Colon (tissue), 2 donors: ENCODE measurements around the gene EVX1.

Experiments
- FAIRE-seq: peaks from 2 replicates; lab custom pipeline; 2012; peaks lifted over from hg19 to GRCh38; lab: Jason Lieb, UNC
- donor health status: control.
- donor health status: control.

Gene EVX1

DNA sequence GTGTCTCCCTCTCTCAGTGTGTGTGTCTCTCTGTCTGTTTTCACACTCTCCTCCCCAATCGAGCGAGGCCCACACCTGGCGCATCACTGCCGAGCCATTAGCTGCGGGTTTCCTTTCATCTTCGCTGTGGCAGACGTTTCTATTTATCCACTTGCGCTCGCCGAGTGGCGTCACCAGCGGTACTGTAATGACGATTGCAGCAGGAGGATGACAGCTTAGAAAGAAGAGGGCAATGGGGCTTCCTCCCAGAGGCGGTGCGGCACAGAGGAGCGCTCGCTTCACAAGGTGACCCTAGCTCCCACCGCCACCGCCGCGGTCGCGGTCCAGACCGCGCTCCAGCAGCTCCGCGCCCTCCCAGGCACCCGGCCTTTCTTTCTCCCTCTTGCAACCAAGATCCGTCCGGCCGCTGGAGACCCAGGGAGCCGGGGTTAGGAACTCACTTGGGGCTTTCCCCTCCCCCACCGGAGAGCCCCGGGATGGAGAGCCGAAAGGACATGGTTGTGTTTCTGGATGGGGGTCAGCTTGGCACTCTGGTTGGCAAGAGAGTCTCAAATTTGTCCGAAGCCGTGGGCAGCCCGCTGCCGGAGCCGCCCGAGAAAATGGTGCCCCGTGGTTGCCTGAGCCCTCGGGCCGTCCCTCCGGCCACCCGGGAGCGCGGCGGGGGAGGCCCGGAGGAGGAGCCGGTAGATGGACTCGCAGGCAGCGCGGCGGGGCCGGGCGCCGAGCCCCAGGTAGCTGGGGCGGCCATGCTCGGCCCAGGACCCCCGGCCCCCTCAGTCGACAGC is at the start of gene EVX1:
TSS of gene EVX1 (plus strand) at position 248 of the 785 bp plus-strand sequence. CDS start at position 477, 229 bp downstream.
- no peak for FAIRE-seq

DNA sequence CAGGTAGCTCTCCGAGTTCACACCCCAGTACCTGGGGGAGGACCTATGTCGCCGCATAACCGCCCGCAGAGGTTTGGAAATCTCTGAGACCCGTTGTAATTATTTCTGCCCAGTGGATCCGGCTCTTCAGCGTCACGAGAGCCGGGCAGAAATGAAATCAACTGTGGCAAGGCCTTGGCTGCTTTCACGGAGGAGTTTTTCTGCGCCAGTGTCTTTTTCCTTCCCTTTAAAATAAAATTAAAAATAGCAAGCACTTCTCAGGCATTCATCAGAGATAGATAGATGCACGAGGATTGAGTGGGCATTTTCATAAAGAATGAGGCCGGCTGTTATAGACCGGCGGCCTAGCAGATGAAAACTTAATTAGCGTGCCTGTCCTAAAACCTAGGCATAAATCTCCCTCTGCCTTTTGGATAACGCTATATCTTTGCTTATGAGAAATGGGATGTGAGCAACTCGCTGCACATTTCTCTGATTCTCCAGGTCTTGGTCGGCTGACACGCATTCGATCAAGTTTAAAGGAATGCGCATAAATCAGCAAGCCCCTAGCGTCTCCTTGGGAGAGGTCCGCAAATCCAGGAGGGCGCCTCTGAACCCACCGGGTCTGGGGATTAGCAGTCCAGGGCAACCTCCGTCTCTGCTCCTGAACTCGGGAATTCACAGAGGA is 49.1 kb upstream of the EVX1 start:
- FAIRE-seq = no peak

DNA sequence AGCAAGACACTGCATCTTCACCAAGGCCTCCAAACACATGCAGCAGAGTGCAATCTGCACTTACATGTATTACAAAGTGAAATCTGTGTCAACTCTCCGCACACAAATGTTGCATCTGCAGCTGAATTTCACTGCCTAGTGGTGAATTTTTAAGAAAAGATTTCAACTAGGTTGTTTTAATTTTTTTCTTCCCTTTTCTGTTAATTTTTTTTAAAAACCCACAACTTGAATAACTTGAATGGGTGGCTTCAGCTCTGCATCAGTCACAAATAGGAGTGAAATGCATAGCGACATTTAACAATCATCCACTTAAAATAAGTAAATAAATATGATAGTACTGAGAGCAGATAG is 48.6 kb upstream of the EVX1 start:
- no peak for FAIRE-seq

DNA sequence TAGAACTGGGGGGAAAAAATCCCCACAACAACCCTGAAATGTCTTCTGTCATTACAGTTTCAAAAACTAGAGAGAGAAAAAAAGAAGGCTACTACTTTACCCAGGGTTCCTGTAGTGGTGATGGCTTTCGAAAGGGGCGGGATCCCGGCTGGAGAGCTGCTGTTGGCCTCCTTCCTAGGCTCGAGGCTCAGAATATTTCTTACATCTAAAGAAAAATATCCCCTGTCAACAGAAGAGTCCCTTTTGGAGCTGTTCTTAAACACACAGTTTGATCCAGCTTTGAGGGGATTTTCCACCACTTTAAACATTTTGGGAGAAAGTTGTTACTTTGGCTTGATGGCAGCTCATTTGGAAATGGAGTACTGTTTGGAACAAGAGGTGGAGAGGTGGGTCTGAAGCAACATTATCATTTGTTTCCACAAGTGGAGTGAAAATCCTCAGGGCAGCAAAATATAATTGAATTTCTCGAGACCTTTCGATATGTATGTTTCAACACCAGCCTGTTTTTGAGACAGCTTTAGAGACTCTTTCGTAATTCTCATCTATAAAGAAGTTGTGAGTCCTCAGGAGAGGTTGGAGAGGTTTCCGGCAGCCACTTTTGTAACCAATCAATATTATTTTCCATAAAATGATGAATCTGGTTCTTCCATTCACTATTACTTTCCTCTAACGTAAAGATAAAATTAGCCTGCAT is 47.8 kb upstream of the EVX1 start:
- FAIRE-seq = no peak

DNA sequence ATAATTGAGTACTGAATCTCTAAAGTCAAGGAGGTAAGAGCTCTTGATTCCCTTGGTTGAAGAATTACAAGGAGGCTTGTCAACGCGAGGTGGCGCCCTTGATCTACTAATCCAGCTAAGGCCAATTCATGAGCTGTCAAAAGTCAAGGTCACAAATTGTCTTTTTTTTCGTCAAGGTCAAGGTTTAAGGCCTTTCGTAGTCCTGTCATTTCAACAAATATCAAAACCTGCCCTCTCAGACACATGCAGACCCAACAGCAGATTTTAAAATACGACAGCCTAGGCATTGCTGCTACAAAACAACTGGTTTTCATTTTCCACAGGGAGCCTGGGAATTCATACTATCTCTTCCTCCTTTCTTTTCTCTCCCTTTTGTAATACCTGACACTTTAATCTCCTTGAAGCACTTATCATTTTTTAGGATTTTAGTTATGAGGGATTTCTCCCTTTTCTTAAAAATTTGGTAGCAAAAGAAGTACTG is 46.3 kb upstream of the EVX1 start:
- peak; percentile 58 for FAIRE-seq

DNA sequence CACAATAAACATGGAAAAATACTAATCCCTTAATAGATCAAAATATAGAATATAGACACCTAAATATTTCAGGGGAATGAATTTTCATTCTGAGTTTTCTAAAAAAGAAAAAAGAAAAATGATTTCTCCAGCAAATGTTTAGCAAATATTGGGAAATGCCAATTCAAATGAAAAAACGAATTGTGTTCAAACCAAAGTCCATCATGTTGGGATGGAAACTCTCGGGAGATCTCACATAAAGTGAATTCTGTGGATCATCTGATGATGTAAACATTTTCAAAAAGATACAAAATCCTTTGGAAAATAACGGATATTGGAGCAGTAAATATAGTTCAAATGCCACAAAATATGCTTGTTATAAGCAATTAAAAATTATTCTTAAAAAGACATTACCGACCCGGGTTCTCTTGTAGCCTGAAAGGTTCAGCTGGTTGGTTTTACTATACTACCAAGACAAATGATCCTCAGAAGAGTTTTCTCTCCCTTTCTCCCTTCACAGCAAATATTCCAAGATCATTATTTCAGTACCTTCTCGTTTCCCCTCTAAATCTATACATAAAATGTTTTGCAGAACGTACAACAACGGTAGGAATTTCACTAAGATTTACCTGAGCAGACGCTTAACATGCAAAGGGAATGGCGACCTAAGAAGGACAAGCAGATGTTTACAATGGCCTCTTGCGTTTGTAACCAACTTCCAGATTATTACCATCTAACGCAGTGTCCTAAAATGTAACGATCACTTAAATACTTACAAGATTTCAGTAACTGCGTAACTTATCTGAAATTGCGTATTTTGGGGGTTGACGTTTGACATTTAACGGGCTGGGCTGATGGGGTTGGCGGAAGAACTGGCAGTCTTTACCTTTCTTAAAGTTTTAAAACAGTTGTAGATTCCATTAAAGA is 45.2 kb upstream of the EVX1 start:
- no peak for FAIRE-seq

DNA sequence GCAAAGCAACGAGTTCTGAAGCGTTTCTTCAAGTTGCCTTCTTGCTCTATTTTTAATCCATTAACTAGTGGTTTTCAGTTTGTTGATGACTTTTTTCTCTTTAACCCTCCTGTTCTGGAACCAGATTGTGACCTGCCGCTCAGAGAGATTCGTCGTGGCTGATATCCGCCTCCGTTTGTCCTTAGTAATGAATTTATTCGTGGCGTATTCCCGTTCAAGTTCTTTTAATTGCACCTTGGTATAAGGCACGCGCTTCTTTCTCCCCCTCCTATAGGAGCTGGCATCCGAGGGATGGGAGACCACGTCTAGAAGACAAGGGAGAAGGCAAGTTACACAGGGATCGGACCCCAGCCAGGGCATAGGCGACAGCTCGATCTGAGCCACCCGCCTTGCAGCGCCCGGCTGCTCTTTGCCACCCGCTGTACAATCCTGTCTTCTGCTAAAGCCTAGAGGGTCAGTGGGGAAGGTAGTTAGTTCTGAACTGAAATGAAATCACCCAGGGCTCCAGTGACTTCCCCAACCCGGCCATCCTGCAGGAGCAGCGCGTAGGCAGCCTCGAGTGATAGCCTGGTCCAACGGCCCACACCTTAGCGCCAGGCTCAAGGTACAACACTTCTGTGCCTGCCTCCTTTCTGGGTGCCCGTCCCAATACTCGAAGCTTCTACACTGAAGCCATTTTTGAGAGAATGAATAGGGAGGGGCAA is 44.3 kb upstream of the EVX1 start:
- no peak for FAIRE-seq

DNA sequence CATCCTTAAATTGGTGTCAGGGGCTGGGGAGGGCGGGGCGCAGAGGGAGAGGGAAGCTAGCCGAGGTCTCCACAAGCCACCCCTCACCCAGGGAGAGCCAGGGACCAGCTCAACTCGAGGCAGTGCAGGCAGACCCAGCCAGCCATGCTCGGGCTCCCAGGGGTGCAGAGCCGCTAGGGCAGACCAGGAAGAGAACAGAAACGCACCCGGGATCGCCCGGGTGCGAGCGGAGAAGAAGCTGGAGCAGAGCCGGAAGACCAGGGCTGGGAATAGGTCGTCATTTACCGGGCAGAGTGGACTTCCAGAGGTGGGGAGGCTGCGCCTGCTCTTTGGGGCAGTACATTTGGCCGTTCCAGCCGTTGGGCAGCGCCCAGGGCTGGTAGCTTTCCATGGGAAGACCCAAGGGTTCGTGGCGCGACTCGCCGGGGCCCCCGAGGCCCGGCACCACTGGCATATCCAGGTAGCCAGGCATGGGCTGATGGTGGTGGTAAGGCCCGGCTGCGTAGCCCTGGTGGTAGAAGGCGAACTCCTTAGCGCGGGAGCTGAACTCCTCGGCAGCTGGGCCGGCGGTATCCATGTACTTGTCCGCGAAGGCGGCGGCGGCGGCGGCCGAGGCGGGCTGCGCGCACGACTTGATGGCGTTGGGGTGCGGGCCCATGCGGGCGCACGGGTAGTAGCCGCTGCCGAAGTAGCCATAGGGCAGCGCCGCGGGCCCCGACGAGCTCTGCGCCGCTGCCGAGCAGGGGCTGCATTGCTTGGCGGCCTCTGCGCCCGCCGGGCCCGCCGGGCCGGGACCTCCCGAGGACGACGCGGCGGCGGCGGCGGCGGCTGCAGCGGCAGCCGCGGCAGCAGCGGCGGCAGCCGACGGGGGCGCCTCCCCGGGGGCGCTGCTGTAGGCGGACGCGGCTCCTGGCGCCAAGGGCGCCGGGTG is 43.5 kb upstream of the EVX1 start:
- no peak for FAIRE-seq

DNA sequence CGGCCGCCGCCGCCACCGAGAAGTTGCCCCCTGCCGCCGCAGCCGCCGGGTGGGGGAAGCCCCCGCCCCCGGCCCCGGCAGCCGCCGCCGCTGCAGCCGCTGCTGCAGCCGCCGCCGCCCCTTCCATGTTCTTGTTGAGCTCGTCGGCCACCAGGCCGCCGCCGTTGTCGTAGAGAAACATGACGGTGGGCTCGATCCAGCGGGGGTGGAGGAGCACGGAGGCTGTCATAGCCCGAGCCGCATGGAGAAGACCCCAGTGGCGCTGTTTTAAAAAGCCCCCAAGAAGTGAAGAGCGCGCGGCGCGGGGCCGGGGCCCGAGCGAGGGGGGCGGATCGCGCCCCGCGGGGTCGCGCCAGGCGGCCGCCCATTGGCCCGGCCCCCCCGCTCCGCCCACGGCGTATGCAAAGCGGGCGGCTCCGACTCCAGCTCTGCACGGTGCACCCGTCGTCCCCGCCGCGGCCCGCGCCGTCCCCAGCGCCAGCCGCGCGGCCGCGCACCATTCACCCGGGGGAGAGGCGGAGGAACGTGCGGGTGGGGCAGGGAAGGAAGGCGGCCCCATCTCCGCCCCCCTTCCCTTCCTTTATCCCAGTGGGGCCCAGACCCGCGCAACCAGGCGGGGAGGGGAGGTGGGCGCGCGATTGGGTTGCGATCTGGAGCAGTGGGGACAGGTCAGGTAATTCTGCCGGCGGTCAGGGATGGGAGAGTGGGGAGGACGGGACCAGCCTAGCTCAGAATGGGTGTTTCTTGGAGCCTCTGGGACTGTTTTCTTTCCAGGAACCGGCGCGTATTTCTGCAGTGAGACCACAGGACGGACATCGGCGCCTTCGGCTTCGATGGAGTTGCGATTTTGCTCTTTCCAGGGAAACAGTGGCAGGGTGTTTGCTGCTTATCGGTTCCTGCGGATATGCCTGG is 42.5 kb upstream of the EVX1 start, which contains the start of gene HOXA13:
TSS of gene HOXA13 (minus strand) at position 243 of the 912 bp plus-strand sequence. CDS start at position 229, 14 bp downstream.
- FAIRE-seq = no peak

DNA sequence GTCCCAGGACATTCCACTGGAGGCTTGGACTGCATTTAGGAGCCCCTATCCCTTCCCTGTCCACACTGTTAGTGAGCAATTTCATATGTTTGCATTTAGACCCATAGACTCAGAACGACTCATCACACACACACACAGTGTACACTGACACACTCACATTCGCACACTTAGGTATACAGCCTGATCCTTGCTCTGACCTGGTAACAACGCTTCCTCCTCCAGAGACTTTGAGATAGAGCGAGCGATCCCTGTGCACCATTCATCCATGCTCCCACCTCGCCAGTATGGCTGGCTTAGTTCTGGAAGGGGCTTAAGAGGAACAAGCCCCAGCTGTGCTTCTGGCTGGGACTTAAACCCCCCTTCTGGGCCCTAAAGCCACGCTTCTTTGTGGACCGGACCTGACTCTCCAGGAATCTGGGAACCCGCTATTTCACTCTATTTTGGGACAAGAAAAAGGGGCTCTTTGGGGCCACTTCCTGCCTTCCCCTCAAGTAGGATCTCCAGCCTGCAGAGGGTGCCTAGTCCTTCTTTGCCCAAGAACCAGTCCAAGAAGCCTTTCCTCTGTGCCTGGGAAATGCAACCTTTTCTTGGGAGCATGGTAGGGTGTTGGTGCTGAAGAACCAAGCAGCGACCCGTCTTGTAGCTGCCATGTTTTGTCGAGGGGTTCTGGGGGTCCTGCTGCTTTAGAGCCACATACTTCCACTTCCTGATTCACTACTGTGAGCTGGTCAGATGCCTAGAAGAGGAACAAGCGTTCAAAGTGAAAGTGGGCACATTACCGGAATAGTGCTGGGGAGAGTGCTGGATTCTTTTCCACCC is 41.6 kb upstream of the EVX1 start:
- no peak for FAIRE-seq

DNA sequence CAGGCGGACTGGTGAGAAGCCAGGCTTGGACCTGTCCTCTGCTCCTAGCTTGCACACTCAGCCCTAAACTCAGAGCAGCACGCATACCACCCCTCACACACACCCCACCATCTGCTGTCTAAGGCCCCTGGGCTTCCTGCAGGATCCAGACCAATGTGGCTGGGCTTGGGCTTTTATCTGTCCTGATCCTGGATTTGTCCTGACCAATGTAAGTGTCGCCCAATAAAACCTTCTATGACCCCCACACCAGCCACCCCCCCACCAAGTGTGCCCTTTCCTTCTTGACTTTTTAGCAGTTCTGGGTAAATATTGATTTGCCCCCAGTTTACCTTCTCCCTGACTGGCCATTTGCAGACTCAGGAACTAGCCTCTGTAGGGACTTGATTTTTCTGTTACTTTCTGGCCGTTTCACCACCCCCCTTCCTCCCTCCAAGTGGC is 41.0 kb upstream of the EVX1 start:
- FAIRE-seq = no peak

DNA sequence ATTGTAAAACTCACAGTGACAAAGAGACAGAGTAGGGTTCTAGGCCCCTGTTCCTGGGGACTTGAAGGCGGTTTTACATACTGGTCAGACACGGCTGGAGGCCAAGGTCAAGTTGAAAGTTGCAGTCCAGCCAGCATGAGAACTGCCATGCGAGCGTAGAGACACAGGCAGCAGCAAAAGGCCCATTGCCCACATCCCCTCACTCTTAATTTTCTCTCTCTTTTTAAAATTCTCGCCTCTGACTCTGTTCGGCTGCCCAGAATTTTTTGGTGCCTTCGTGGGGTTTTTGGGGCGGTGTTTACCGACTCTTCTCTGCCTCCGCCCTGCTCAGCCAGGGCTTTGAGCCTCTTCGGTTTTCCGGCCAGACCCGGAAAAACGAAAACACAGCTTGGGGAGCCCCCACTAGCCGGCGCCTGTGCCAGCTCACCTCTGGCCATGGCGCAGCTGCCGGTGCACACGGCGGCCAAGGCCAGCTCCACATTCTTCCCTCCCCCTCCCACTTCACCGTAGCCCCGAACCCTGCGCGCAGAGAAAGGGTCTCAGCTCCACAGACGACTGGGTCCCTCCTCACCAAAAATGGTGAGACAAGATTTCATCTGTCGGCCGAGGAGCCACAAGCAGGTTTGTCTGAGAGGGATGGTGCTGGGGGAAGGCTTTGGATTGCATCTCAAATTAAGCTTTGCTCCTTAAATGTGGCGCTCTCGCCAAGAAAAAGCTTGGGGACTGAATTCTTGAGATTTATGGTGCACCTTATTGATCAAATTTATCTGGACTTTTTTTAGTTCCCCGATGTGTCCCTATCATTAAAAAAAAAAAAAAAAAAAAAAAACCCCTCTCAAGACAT is 40.4 kb upstream of the EVX1 start:
- FAIRE-seq = no peak

DNA sequence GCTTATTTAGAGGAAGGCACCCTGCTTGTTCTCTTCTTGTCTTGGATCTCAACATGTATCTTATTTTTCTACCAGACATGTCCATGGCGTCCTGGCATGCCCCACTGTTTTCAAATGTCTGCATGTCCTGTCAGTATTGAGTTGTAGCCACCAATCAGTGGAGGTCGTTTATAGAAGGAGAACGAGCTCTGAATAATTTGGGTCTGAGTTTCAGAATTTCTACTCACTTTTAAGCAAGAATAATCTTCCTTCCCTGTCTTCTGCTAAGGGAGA is 39.8 kb upstream of the EVX1 start:
- no peak for FAIRE-seq

DNA sequence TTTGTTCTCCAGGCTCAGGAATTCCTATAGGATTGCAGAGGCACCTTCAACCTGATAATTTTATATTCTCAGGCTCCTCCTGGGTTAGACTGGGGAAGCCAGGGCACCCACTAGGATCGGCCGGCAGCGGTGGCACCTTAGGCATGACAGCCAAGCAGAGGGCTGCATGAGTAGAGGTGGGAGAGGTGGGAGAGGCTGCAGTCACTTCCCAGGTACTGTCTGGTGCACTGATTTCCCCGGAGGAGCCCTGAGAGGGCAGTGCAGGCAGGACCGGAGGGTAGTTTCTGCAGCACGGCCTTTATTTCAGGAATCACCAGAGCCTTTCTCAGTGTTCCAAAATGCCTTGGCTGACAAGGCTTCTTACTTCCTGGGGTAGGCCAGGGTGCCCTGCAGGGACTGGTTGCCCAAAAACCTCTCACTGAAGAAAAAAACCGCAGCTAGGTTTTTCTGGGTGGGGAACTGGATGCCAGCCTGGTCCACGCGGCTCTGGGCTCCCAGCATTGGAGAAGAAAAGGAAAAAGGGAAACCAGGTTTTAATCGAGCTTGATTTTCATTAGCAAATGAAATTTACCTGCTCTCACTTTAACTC is 39.1 kb upstream of the EVX1 start:
- FAIRE-seq = no peak

DNA sequence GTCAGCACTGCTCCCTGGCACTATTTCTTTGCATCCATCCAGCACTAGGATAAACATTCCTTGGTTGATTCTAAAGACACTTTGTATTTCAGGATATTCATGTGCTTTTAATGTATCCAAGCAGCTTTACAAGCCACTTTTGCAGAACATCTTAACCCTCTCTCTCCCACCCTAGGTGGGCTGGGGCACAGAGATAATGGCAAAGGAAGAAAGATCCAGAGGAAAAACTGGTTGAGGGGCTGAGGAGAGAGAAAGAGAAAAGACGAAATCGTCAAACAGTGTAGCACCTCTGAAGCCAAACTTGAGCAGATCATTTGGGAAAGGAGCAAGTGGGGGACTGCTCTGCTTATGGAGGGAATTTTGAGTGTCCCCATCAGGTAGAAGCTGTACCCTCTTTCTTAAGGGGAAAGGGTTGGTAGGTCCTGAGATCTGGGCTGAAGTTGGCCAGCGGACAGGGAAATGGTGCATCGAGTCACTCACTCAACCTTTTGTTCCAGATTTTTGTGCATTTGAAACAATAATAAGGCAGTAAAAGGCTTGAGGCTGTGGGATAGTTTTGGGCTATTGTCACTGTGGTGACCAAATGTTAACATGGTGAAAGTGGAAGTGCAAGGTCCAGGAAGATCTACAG is 38.5 kb upstream of the EVX1 start:
- no peak for FAIRE-seq

DNA sequence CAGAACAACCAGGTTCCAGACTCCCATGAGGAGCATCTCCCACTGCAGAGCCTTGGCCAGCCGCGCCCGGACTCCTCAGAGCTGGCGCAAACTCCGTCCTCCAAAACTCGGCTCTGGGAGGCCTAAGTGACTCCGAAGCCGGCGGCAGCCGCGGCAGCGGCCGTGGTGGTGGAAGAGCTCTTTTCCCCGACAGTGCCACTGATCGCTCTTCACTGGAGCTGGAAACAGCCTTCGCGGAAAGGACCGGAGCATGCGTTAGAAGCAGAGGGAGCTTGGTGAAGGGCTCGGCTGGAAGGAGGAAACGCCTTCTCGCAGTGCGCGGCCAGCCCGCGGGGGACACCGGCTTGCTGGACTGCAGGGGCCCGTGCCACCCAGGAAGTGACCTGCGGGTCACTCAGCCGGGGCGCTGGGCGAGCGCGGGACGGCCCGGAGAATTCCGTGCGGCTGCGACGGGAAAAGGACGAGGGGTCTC is 37.7 kb upstream of the EVX1 start:
- no peak for FAIRE-seq
